Transverse colon (tissue), 4 donors: ENCODE results near the gene CAMSAP1. TPM values are rescaled to one million over a fixed set of nuclear protein-coding genes. Genes with fewer than 3 reads are reported as not detected.

Experiments used
- DNase-seq: peaks from one replicate; pipeline ENCODE4 v3.0.0-alpha.2; 2019
- H3K27ac ChIP-seq, 4 donors: fragments of 200-600 bp; sonication (generic); 2 replicates each; pipeline ENCODE4 v1.5.1; 2016 to 2018; ENCODE audit warnings: inconsistent platforms in 4 of 4
- H3K27me3 ChIP-seq: fragments of 200-600 bp; sonication (generic); 2 replicates; pipeline ENCODE4 v1.5.1; 2017; ENCODE audit warnings: inconsistent platforms
- H3K36me3 ChIP-seq, 4 donors: fragments of 200-600 bp; sonication (generic); 2 replicates each; pipeline ENCODE4 v1.5.1; 2017 to 2019; ENCODE audit warnings: inconsistent platforms in 4 of 4
- H3K4me1 ChIP-seq, 4 donors: fragments of 200-600 bp; sonication (generic); 2 replicates each; pipeline ENCODE4 v1.5.1; 2017 to 2020; ENCODE audit warnings: inconsistent platforms in 4 of 4
- H3K4me3 ChIP-seq, 4 donors: fragments of 200-600 bp; sonication (generic); 1 replicate in 1 of 4; 2 replicates in 3 of 4; pipeline versions ENCODE4 v1.5.1 to v1.6.1; 2017 to 2019; ENCODE audit warnings: inconsistent platforms in 4 of 4
- H3K9me3 ChIP-seq, 2 donors: fragments of 200-600 bp; sonication (generic); 2 replicates each; pipeline ENCODE4 v1.5.1; 2017 to 2019; ENCODE audit warnings: inconsistent platforms in 2 of 2
- EP300 ChIP-seq: sonication (generic); formaldehyde crosslinking; IDR thresholded peaks from one replicate; pipeline ENCODE4 v1.6.1; 2017; ENCODE audit warnings: antibody characterized with exemption, low read depth
- POLR2A ChIP-seq: fragments of 450-650 bp; IDR thresholded peaks from one replicate; pipeline ENCODE4 v1.6.1; 2016; ENCODE audit warnings: antibody characterized with exemption, mild to moderate bottlenecking, moderate library complexity
- POLR2AphosphoS5 ChIP-seq, 3 donors: sonication (generic); formaldehyde crosslinking; IDR thresholded peaks; one replicate each; pipeline ENCODE4 v1.6.1; 2016; ENCODE audit warnings: antibody characterized with exemption in 3 of 3
- WGBS, 2 donors: methylation state at CpG; one replicate each; pipeline ENCODE4 v1.1.5; 2018; ENCODE audit warnings: low coverage in 1 of 2; 5-methylcytosine and 5-hydroxymethylcytosine counted together
- in situ Hi-C, 4 donors: fragments of 200-750 bp; cut with MboI; loops; one replicate each; pipeline versions ENCODE4 v1.15.0 to v1.15.1; 2017; ENCODE audit warnings: low sequenced_read_pairs in 3 of 4, low pct_ligation_motif_present in 1 of 4, low pct_unique_long_range_greater_than_20kb in 1 of 4
- intact Hi-C: fragments of 100-400 bp; cut with DNase I; formaldehyde crosslinking; loops from one replicate; pipeline ENCODE4 v1.15.1; 2023; ENCODE audit warnings: low total_unique reads
- total RNA-seq, 4 donors: library from RNA; depleted of rRNA; stranded (reverse); fragments of >200 nt; gene quantifications; one replicate each; pipeline ENCODE4 v1.1.0, GENCODE V29; 2016
- TF ChIP-seq, protein P1 (sequence below), 5 experiments: fragments of 200-600 bp in 3 of 5; fragments of 450-650 bp in 2 of 5; sonication (generic) in 3 of 5; IDR thresholded peaks; 1 replicate in 2 of 5; 2 replicates in 3 of 5; pipeline ENCODE4 v1.5.1; 2016 to 2017; ENCODE audit warnings: antibody characterized with exemption in 5 of 5, inconsistent platforms in 3 of 5, mild to moderate bottlenecking in 2 of 5, moderate library complexity in 1 of 5

Gene CAMSAP1
- total RNA-seq, 4 donors from 2014 or later: 17.3 to 88.0 (median 23.8) TPM

DNA sequence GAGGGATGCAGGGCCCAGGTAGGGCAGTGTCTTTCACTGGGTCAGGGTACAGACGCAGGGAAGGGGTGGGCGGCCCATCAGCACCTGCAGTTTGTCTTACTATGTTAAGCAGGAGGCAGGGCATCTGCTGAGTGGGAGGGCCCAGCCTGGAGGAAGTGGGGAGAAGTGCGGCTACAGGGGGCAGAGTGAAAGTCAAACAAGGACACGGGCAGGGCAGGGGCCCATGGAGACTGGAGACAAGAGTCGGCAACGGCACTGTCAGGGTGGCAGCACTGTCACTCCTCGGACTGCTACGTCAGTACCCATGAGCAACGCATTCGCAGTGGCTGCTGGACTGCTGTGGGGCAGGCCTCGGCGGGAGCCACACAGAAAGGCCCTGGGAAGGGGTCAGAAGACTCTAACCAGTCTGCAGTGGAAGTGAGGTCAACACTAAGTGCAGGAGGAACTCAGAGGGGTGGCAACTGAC is 19.7 kb downstream of the CAMSAP1 start:
- WGBS, 2 donors: 61 to 80% methylated on average over 1 to 12 of the region's 12 CpGs
- no peak overlapping the region for H3K27ac ChIP-seq
- no peaks in the 10 kb centered on the region for H3K9me3 ChIP-seq
- no peaks in the 10 kb centered on the region for H3K27me3 ChIP-seq
- in situ Hi-C loops (no loop called here), intact Hi-C loops (no loop called here)
- H3K4me3 ChIP-seq: no peak overlapping the region
- peaks cover 0 to 52% (median 11%) of the 10 kb centered on the region in 4 donors for H3K4me1 ChIP-seq
- DNase-seq: no peak
- H3K36me3 ChIP-seq: no peaks in the 10 kb centered on the region
- TF ChIP-seq POLR2A (no peak), POLR2AphosphoS5 (IDR thresholded peaks at IDR 0.05) (no peak), EP300 (no peak)
- TF ChIP-seq, protein P1, sequence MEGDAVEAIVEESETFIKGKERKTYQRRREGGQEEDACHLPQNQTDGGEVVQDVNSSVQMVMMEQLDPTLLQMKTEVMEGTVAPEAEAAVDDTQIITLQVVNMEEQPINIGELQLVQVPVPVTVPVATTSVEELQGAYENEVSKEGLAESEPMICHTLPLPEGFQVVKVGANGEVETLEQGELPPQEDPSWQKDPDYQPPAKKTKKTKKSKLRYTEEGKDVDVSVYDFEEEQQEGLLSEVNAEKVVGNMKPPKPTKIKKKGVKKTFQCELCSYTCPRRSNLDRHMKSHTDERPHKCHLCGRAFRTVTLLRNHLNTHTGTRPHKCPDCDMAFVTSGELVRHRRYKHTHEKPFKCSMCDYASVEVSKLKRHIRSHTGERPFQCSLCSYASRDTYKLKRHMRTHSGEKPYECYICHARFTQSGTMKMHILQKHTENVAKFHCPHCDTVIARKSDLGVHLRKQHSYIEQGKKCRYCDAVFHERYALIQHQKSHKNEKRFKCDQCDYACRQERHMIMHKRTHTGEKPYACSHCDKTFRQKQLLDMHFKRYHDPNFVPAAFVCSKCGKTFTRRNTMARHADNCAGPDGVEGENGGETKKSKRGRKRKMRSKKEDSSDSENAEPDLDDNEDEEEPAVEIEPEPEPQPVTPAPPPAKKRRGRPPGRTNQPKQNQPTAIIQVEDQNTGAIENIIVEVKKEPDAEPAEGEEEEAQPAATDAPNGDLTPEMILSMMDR (IDR thresholded peaks at IDR 0.05): no peak

DNA sequence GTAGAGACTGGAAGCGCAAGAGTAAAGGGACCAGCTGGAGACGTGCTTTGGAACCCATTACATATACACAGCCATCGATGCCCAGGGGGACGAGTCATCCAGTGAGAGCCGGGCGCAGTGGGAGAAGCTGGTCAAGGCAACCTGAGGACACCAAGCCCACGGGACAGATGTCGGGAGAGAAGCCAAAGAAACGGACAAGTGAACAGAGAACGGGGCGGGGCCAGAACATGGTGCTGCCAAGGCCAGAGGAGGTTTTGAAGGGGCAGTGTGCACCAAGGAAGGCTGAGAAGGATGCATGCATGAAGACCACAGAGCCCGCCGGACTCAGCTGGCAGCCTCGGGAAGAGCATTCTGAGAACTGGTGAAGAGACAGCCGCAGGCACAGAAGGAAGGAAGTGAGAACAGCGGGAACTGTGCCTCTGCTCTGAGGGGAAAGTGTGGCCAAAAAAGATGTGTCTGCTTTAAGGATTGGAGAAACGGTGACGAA is 20.3 kb downstream of the CAMSAP1 start:
- no peaks in the 10 kb centered on the region for H3K9me3 ChIP-seq
- in situ Hi-C loops: no loop called here
- no peak for DNase-seq
- intact Hi-C loops: no loop called here
- 68 to 71% methylated on average over 11 to 18 of the region's 18 CpGs for WGBS, 2 donors
- no peaks in the 10 kb centered on the region for H3K27me3 ChIP-seq
- TF ChIP-seq EP300: no peak
- TF ChIP-seq POLR2A: no peak
- TF ChIP-seq, protein P1 (IDR thresholded peaks at IDR 0.05): no peak
- no peak for TF ChIP-seq POLR2AphosphoS5 (IDR thresholded peaks at IDR 0.05)
- H3K36me3 ChIP-seq: no peaks in the 10 kb centered on the region
- no peak overlapping the region for H3K27ac ChIP-seq
- H3K4me3 ChIP-seq: no peak overlapping the region
- H3K4me1 ChIP-seq: peaks cover 0 to 52% (median 11%) of the 10 kb centered on the region in 4 donors

DNA sequence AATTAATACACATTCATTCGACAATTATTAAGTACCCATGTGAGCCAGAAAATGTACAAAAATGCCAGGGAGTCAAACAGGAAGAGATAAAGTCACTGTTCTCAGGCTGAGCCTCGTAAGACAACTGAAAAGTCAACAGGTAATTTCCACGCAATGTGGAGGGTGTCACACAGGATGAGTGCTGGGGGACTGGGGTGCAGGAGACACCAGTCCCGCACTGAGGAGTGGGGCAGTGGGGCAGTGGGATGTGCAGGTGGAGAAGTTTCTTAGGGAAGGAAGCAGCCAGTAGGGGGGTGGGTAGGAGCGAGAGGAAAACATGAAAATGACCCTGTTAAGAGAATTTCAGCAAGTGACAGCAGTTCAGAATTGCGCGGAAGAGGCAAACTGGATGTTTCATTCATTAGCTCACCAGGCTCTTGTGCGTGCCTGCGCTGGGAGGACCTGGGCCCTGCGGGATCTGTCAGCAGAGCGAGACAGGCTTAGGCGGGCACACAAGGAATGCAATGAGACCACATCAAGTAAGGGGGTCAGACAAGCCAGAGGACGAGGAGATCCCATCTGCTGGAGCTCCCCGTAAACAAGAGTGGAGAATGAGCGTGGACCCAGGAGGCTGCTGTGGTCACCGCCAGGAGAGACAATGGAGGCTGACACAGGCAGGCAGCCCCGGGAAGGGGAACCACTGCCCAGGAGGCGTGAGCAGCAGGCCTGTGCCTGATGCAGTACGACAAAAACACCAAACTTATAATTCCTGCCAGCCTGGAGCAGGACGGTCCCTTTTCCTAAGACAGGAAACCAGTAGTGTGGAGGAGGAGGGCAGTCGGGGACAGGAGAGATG is 21.0 kb downstream of the CAMSAP1 start:
- no peak overlapping the region for H3K27ac ChIP-seq
- H3K9me3 ChIP-seq: no peaks in the 10 kb centered on the region
- in situ Hi-C loops (no loop called here), intact Hi-C loops (no loop called here)
- WGBS, 2 donors: 83 to 91% methylated on average over 5 to 21 of the region's 21 CpGs
- TF ChIP-seq, protein P1 (IDR thresholded peaks at IDR 0.05): no peak
- TF ChIP-seq EP300 (no peak), POLR2A (no peak), POLR2AphosphoS5 (IDR thresholded peaks at IDR 0.05) (no peak)
- peaks cover 0 to 50% (median 11%) of the 10 kb centered on the region in 4 donors for H3K4me1 ChIP-seq
- H3K4me3 ChIP-seq: no peak overlapping the region
- DNase-seq: no peak
- H3K36me3 ChIP-seq: no peaks in the 10 kb centered on the region
- H3K27me3 ChIP-seq: no peaks in the 10 kb centered on the region

DNA sequence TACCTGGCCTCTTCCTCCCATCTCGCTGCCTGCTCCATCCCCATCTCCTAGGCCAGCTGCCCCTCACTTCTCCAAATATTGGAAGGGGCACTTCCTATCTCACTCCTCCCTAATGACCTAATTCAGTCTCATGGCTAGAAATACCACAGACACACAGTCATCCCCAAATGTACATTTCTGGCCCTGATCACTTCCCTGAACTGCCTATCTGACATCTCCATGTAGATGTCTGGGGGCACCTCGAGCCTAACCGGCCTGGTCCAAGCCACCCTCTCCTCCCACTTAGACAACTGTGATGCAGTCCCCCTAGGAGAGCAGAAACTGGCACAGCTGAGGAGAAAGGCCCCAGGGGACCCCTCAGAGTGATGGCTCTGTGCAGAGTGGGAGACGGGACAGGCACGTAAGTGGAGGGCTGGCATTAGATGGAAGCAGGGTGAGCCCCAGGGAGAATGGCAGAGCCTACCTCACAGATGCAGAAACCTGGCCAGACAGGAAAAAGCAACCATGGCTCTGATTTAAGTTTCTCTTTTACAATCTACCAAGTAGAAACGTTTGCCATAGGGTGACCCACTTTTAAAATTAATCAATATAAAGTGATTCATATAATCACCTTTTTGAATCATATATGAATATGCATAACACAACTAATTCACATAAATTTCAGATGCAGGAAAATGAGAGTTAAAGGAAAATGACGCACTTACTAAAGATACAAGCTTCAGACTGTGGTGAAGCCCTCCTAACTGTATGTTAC is 22.1 kb downstream of the CAMSAP1 start:
- intact Hi-C loops (no loop called here), in situ Hi-C loops (no loop called here)
- H3K4me1 ChIP-seq: peaks cover 0 to 39% (median 7%) of the 10 kb centered on the region in 4 donors
- no peaks in the 10 kb centered on the region for H3K36me3 ChIP-seq
- WGBS, 2 donors: 76 to 87% methylated on average over 7 of the region's 7 CpGs
- no peaks in the 10 kb centered on the region for H3K27me3 ChIP-seq
- TF ChIP-seq POLR2A (no peak), EP300 (no peak), POLR2AphosphoS5 (IDR thresholded peaks at IDR 0.05) (no peak)
- TF ChIP-seq, protein P1 (IDR thresholded peaks at IDR 0.05): no peak
- no peak overlapping the region for H3K4me3 ChIP-seq
- no peaks in the 10 kb centered on the region for H3K9me3 ChIP-seq
- H3K27ac ChIP-seq: no peak overlapping the region
- DNase-seq: no peak
